GM11168 (cell line): Measurements from ENCODE around the gene NXPH2.

Source experiments
- in situ Hi-C: fragments of 300-500 bp; cut with MboI; formaldehyde crosslinking; loops from one replicate; pipeline ENCODE4 v1.12.0; 2022; ENCODE audit warnings: low sequenced_read_pairs; ENCODE audit not compliant: unreplicated experiment

The NXPH2 gene

DNA sequence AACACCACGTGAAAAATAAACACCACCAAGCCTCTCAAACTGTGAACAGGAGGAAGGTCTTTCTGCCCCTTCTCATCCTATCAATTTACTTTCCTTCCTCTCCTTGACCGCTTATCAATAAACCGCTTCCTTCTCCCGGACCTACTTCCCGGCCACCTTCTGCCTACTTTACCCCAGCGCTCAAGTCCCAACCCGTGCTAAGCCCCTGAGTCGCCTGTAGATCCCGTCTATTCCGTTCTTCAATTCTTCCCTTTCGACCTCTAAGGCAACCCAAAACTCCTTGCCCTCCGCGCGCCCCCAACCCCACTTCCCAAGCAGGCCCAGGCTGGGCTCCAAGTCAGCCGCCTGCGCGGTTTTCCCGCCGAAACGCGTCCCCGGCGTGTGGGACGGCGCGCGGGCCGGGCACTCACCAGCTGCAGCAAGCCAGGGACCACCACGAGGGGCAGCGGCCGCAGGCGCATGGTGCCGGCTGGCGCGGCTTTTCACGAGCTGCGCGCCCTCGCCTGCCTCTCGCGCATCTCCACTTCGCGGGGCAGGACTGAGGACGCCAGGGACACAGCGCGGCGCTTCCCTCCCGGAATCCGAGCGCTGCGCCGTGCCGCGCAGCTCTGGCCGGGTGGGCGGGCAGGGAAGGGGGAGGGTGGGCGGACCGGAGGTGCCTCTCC, at the start of gene NXPH2:
TSS of gene NXPH2 (minus strand) at position 610 of the 665 bp plus-strand sequence. CDS start at position 461, 149 bp downstream.
- in situ Hi-C loops, result loop anchor here (25.0 kb wide), 1 partner anchor 293 kb away; no protein-coding TSS in a partner anchor

DNA sequence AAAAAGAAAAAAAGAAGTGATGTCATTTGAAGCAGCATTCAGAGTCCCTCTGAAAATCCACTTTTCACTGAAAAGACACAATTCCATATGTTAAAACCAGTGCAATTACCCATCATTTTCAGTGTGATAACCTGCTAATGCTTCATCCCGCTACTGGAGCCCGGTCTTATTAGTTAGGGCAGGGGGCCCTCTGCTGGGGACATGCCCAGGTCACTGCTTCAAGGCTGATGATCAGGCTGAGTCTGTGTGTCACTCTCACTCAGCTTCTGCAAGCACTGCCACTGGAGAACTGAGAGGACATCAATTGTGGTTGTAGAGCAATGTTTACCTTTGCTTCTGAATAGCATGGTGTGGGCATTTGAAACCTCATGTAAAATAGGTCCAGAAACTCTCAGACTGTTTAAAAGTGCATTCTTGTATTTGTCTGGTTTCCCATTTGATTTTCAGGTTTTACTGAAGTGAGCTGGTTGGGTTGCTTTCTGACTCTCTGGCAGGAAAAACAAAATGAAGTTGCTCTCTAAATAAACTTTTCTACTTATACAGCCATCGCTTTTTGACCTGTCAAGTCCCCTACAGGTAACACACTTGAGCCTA, 49.2 kb upstream of the NXPH2 start:
- in situ Hi-C loops, result no loop called here

DNA sequence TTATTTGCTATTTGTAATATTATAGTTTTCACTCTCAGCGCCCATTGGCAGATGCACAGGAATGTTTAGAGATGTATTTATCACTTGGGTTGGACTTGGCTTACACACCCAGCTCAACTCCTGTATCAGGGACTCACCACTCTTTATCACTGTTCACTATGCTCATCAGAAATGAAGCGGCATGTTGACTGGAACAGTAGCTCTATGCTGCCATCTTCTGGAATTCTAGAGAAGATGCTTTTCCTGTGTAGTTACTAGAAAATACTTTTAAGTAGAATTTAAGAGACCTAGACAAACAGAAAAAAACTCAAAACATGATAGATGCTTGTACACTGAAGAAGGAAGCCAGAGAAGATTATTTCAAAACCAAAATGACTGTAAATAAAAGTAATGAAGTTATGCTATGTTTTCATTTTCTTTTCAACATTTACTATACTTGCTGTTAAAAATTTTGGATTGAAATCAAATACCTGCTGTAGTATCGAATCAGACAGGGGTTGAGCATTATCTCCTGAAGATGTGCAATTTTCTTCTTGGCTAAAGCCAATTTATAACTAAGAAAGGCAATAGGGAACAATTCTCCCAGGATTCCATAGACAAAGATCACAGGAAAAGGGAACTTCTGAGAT, 47.4 kb upstream of the NXPH2 start:
- in situ Hi-C loops, result no loop called here

- in situ Hi-C loops, result no loop called here
Observed at GRCh38 chr2:138823666-138824065, 43.5 kb upstream of the NXPH2 start.

GRCh38 chr2:138819964-138820363, 39.8 kb upstream of the NXPH2 start:
- in situ Hi-C loops, result no loop called here

- in situ Hi-C loops, result no loop called here
Observed at GRCh38 chr2:138818556-138818955, 38.4 kb upstream of the NXPH2 start.

DNA sequence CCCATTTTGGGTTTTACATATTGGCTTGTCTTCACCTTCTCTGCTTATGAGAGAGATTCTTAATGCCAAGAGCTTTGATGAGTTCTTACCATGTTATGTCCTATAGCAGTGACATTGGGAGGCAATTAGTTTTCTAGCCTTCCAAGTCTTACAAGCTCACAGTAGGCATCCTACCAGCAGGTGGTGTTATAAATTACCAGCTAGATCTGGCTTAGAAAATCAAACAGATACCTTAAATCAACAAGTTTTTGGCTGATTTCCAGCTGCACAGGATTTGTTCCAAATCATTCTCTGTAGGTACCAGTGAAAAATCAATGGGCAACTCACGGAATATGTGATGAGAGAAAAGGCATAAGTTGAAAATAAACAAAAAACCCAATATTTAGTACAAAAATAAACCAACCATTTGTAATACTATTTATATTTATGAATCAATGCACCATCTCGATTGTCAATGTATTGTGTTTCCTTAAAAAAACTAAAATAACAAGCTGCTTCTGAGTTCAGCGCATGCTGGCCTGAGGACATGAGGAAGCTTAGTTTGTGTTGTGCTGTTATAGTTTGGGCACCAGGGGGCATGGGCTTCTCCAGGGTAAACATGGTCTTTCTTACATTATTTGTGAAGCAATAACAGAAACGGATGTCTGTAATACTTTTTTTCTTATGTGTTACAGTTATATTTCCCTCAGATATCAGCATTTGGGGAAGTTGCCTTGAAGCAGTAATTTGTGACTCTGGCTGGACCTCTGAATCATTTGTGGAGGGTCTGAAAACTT, 34.1 kb upstream of the NXPH2 start:
- in situ Hi-C loops, result no loop called here

DNA sequence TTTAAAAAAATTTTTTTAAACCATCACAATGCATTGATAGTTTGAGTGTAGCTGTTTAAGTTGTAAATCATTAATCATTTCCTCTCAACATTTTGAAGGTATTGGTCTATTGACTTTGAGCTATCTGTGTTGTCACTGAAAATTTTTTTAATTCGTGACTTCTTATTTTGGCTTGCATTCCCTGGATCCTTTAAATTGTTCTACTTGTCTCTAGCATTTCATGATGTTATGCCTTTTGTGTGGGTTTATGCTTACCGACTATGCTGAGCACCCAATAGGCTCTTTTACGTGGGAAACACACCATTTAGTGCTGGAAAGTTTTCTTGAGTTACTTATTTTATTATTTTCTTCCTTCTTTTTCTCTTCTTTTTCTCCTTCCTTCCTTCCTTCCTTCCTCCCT, 31.2 kb upstream of the NXPH2 start:
- in situ Hi-C loops, result no loop called here

GRCh38 chr2:138794724-138795123, 14.5 kb upstream of the NXPH2 start:
- in situ Hi-C loops, result loop anchor here (10.0 to 25.0 kb wide), 2 partner anchors 307 to 850 kb away; no protein-coding TSS in a partner anchor

DNA sequence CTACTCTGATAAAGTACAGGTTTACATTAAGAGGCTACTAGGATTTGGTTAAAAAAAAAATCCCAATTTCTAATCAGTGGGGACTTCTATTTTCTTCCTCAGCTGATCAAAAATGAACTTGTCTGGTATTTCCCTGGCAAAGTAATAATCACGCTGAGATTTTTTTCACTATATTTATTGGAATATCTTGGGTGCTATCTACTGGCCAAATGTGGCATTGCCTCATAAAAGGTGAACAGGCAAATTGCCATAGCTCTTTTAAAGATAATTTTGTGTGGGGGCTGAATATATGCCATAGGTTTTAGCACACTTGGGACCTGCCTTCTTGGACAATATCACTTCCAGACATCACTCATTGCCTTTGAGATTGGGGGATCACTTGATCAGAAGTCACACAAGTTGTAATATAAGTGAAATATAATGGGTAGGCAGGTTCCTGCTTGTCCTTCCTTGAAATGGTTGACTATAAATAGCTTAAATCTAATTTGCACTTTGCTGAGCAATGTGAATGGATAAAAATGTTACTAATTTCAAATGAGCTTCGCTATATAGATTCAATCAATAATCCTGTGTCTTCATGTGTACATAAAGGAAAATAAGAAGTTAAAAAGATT, 7.0 kb upstream of the NXPH2 start:
- in situ Hi-C loops, result loop anchor here (25.0 kb wide), 1 partner anchor 300 kb away; no protein-coding TSS in a partner anchor

GRCh38 chr2:138782383-138782782, 2.2 kb upstream of the NXPH2 start:
- in situ Hi-C loops, result loop anchor here (25.0 kb wide), 1 partner anchor 295 kb away; no protein-coding TSS in a partner anchor

GRCh38 chr2:138780908-138781307, 718 bp upstream of the NXPH2 start:
- in situ Hi-C loops, result loop anchor here (25.0 kb wide), 1 partner anchor 294 kb away; no protein-coding TSS in a partner anchor

DNA sequence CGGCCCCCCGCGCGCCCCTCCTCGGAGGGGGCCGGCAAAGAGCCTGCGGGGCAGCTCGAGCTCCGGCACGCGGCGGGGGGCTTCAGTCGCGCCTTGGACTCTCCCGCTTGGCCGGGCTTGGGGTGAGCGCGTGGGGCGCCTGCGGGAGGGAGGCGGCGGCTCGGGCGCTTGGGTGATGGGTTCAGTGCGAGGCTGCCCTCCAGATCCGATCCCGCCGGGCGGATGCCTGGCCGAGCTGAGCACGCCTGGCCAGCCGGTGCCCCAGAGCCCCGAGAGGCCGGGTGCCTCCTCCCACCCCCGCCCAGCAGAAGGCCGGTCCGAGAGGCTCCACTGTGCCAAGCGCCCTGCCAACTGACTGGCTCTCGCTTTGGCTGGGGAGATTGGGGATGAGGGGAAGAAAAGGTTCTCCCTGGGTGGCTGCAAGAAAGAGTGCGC, 273 bp upstream of the NXPH2 start:
- in situ Hi-C loops, result loop anchor here (25.0 kb wide), 1 partner anchor 293 kb away; no protein-coding TSS in a partner anchor

- in situ Hi-C loops, result loop anchor here (25.0 kb wide), 1 partner anchor 292 kb away; no protein-coding TSS in a partner anchor
Observed at GRCh38 chr2:138779406-138779780, 797 bp downstream of the NXPH2 start.

DNA sequence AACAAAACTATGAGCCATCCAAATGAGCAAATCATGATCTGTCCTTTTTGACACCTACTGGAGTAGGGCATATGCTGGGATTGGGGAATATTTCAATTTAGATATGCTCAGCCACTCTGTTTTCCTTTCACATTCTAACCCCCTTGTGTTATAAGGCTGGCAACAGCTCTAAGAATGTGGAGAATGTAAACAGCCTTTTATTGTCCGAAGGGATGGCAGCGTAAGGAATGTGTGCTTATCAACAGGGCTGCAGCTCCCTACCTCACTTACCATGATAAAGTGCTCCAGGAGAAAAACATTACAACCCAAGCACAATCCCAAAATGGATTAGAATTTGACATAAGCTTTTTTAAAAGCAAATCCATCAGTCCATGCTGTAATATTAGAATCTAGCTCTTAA, 2.2 kb downstream of the NXPH2 start:
- in situ Hi-C loops, result loop anchor here (25.0 kb wide), 1 partner anchor 291 kb away; no protein-coding TSS in a partner anchor

- in situ Hi-C loops, result loop anchor here (25.0 kb wide), 1 partner anchor 288 kb away; no protein-coding TSS in a partner anchor
Observed at GRCh38 chr2:138775736-138776135, 4.5 kb downstream of the NXPH2 start.

GRCh38 chr2:138771534-138771933, 8.7 kb downstream of the NXPH2 start:
- in situ Hi-C loops, result no loop called here

GRCh38 chr2:138767101-138767500, 13.1 kb downstream of the NXPH2 start:
- in situ Hi-C loops, result no loop called here

GRCh38 chr2:138766464-138766863, 13.7 kb downstream of the NXPH2 start:
- in situ Hi-C loops, result no loop called here

DNA sequence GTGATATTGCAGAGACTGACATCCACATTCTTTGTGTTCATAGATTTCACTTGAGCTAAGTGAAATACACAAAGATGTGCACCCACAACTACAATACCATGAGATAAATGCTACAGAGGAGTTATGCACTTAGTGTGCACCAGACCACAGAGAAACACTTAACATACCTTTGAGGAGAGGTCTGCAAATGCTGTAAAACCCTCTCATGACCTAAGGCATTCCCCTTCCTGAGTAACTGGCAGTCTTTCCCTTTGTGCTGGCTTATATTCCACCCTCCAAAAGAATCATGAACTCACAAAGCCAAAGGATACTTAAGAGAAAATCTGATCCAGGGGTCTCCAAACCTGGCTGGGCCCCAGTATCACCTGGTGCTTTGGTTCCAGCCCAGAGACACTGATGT, 16.2 kb downstream of the NXPH2 start:
- in situ Hi-C loops, result no loop called here
